ENCODE results near the gene TMEM163. TPM values are rescaled to one million over a fixed set of nuclear protein-coding genes. Genes with fewer than 3 reads are reported as not detected.

Gene TMEM163
- total RNA-seq, 1 donor from 2014 or later = 6.0 TPM

GRCh38 chr2:134505446-134505845 is 213.4 kb downstream of the TMEM163 start:
- ChIA-PET CTCF (no interaction called here), POLR2A (interaction anchor here (0.6 kb wide), 1 partner anchor 257 kb away, joined by 9 read pairs; no protein-coding TSS in a partner anchor)
- TF ChIP-seq CTCF (IDR thresholded peaks at IDR 0.05) = no peak
- Mint-ChIP-seq H3K4me3 (no peak overlapping the region), H3K4me1 (no peaks in the 10 kb centered on the region), H3K27ac (no peak overlapping the region), H3K9me3 (no peaks in the 10 kb centered on the region), H3K36me3 (ENCODE audit: low read depth) (peaks cover 2% of the 10 kb centered on the region), H3K27me3 (no peaks in the 10 kb centered on the region)
- no peak for DNase-seq
- ATAC-seq (ENCODE audit: low read depth) = no peak
- intact Hi-C loops (cut with micrococcal nuclease) = no loop called here

GRCh38 chr2:134504586-134505336 is 214.0 kb downstream of the TMEM163 start:
- ChIA-PET CTCF (no interaction called here), POLR2A (interaction anchor here (0.6 kb wide), 1 partner anchor 258 kb away, joined by 9 read pairs; no protein-coding TSS in a partner anchor)
- Mint-ChIP-seq H3K9me3 (no peaks in the 10 kb centered on the region), H3K27me3 (no peaks in the 10 kb centered on the region), H3K4me1 (no peaks in the 10 kb centered on the region), H3K27ac (no peak overlapping the region), H3K36me3 (ENCODE audit: low read depth) (peaks cover 2% of the 10 kb centered on the region), H3K4me3 (no peak overlapping the region)
- intact Hi-C loops (cut with micrococcal nuclease) = no loop called here
- no peak for DNase-seq
- ATAC-seq (ENCODE audit: low read depth) = no peak
- TF ChIP-seq CTCF (IDR thresholded peaks at IDR 0.05) = no peak

GRCh38 chr2:134502104-134502503 is 216.7 kb downstream of the TMEM163 start:
- Mint-ChIP-seq H3K36me3 (ENCODE audit: low read depth) (peaks cover 2% of the 10 kb centered on the region), H3K4me3 (no peak overlapping the region), H3K27me3 (no peaks in the 10 kb centered on the region), H3K4me1 (no peaks in the 10 kb centered on the region), H3K9me3 (no peaks in the 10 kb centered on the region), H3K27ac (no peak overlapping the region)
- no peak for TF ChIP-seq CTCF (IDR thresholded peaks at IDR 0.05)
- no peak for ATAC-seq (ENCODE audit: low read depth)
- POLR2A ChIA-PET = no interaction called here
- CTCF ChIA-PET = no interaction called here
- intact Hi-C loops (cut with micrococcal nuclease) = no loop called here
- DNase-seq = no peak

GRCh38 chr2:134501476-134502091 is 217.2 kb downstream of the TMEM163 start:
- Mint-ChIP-seq H3K27ac (no peak overlapping the region), H3K4me3 (no peak overlapping the region), H3K36me3 (ENCODE audit: low read depth) (peaks cover 2% of the 10 kb centered on the region), H3K9me3 (no peaks in the 10 kb centered on the region), H3K27me3 (no peaks in the 10 kb centered on the region), H3K4me1 (no peaks in the 10 kb centered on the region)
- TF ChIP-seq CTCF (IDR thresholded peaks at IDR 0.05) = no peak
- ATAC-seq (ENCODE audit: low read depth) (no peak), DNase-seq (no peak)
- ChIA-PET POLR2A (no interaction called here), CTCF (no interaction called here)
- intact Hi-C loops (cut with micrococcal nuclease) = no loop called here

GRCh38 chr2:134500211-134500935 is 218.4 kb downstream of the TMEM163 start:
- Mint-ChIP-seq H3K4me3 (no peak overlapping the region), H3K4me1 (no peaks in the 10 kb centered on the region), H3K27me3 (no peaks in the 10 kb centered on the region), H3K9me3 (no peaks in the 10 kb centered on the region), H3K36me3 (ENCODE audit: low read depth) (peaks cover 2% of the 10 kb centered on the region), H3K27ac (no peak overlapping the region)
- CTCF ChIA-PET = no interaction called here
- intact Hi-C loops (cut with micrococcal nuclease) = no loop called here
- POLR2A ChIA-PET = no interaction called here
- no peak for TF ChIP-seq CTCF (IDR thresholded peaks at IDR 0.05)
- ATAC-seq (ENCODE audit: low read depth) (no peak), DNase-seq (no peak)

All from activated B cell treated with CpG ODN at 0.5 μM for 24 hours (primary cell).